ENCODE data around the gene TNFSF13.
A peak's percentile ranks its signal among the peaks of the same experiment; 100 is the strongest.

The TNFSF13 gene

GRCh38 chr17:7552621-7553051 is 5.9 kb upstream of the TNFSF13 start:
- no peak for DNase-seq

GRCh38 chr17:7553356-7553755 is 5.2 kb upstream of the TNFSF13 start:
- DNase-seq: no peak

GRCh38 chr17:7555320-7555948 is 3.1 kb upstream of the TNFSF13 start:
- DNase-seq: no peak

- no peak for DNase-seq
Observed at GRCh38 chr17:7556627-7557026, 1.9 kb upstream of the TNFSF13 start.

DNA sequence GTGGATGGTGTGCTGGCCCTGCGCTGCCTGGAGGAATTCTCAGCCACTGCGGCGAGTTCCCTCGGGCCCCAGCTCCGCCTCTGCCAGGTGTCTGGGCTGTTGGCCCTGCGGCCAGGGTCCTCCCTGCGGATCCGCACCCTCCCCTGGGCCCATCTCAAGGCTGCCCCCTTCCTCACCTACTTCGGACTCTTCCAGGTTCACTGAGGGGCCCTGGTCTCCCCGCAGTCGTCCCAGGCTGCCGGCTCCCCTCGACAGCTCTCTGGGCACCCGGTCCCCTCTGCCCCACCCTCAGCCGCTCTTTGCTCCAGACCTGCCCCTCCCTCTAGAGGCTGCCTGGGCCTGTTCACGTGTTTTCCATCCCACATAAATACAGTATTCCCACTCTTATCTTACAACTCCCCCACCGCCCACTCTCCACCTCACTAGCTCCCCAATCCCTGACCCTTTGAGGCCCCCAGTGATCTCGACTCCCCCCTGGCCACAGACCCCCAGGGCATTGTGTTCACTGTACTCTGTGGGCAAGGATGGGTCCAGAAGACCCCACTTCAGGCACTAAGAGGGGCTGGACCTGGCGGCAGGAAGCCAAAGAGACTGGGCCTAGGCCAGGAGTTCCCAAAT is 1.3 kb upstream of the TNFSF13 start:
- DNase-seq: no peak

DNA sequence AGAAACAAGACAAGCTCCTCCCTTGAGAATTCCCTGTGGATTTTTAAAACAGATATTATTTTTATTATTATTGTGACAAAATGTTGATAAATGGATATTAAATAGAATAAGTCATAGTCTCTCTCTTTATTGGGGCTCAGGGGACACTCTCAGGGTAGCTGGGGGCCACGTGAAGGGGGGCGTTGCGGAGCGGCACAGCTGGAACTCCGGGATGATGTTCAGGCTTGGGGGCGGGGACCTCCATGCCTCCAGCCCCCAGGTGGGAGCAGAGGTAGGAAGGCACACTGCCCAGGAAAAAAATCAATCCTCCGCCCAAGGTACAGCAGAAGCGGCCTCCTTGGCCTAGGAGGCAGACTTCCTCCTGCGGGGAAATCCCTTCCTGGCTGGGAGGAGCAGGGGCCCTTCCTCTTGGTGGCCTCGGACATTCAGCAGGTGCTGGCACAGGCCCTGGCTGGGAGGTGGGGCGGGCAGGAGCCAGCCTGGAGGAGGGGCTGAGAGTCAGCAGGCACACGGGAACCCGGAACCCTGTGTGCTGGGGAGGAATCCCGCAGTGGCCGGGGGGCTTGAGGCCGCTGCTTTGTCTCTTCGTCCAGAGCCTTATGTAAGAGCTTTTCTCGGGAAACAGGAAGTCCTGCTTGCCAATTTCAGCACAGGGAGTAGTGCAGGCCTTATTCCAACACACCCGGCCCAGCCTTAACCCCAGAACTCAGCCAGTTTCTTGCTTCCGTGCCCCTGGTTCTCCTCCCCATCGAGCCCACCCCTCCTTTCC is 591 bp upstream of the TNFSF13 start:
- peak; percentile 89 for DNase-seq

GRCh38 chr17:7559320-7560171 is 996 bp downstream of the TNFSF13 start:
- no peak for DNase-seq

- no peak for DNase-seq
Observed at GRCh38 chr17:7560172-7561027, 1.9 kb downstream of the TNFSF13 start.

GRCh38 chr17:7561028-7561575 is 2.6 kb downstream of the TNFSF13 start:
- peak; percentile 81 for DNase-seq

GRCh38 chr17:7561589-7562207 is 3.1 kb downstream of the TNFSF13 start, which contains the start of gene SENP3:
Gene SENP3, plus strand, starts transcription at chr17:7561919. Its CDS starts 1,158 bp downstream, at chr17:7563077.
- DNase-seq: peak; percentile 92

DNA sequence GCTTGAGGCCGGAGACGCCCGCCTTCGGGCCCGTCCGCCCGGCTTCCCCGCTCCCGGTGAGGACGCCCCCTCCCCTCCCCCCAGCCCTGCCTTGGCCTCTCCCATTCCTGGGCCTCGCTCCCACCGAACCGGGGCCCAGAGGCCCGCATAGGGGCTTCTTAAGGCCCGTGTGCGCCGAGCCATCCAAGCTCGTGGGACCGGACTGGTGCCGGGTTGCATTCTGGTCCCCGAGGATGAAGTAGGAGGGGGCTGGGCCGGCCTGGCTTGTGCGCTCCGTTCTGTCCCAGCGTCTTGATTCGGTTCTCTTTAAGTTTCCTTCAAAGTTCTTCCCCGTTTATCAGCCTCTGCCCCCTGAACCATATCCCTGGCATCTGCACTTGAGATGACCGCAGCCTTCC is 3.7 kb downstream of the TNFSF13 start:
- DNase-seq: no peak

DNA sequence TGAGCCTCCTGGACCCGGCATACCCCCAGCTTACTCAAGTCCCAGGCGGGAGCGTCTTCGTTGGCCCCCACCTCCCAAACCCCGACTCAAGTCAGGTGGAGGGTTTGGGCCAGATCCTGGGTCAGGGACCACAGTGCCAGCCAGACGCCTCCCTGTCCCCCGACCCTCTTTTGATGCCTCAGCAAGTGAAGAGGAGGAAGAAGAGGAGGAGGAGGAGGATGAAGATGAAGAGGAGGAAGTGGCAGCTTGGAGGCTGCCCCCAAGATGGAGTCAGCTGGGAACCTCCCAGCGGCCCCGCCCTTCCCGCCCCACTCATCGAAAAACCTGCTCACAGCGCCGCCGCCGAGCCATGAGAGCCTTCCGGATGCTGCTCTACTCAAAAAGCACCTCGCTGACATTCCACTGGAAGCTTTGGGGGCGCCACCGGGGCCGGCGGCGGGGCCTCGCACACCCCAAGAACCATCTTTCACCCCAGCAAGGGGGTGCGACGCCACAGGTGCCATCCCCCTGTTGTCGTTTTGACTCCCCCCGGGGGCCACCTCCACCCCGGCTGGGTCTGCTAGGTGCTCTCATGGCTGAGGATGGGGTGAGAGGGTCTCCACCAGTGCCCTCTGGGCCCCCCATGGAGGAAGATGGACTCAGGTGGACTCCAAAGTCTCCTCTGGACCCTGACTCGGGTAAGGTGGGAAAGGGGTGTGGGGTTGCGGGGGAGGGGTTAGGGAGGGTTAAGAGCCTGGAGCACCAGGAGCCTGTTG is 4.7 kb downstream of the TNFSF13 start:
- no peak for DNase-seq

GRCh38 chr17:7569571-7569970 is 11.0 kb downstream of the TNFSF13 start:
- DNase-seq: no peak

DNA sequence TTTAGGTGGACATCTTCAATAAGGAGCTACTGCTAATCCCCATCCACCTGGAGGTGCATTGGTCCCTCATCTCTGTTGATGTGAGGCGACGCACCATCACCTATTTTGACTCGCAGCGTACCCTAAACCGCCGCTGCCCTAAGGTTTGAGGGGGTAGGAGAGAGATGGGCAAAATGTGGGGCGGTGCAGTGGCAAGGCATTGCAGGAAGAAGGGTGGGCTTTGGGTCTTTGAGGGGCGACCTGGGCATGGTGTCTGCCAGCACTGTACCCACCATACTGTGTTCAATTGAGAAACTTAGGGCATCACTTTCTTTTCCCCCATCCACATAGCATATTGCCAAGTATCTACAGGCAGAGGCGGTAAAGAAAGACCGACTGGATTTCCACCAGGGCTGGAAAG is 11.8 kb downstream of the TNFSF13 start:
- DNase-seq: no peak

DNA sequence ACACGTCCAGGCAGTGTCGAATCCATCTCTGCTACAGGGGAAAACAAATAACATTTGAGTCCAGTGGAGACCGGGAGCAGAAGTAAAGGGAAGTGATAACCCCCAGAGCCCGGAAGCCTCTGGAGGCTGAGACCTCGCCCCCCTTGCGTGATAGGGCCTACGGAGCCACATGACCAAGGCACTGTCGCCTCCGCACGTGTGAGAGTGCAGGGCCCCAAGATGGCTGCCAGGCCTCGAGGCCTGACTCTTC is 13.7 kb downstream of the TNFSF13 start:
- no peak for DNase-seq

DNA sequence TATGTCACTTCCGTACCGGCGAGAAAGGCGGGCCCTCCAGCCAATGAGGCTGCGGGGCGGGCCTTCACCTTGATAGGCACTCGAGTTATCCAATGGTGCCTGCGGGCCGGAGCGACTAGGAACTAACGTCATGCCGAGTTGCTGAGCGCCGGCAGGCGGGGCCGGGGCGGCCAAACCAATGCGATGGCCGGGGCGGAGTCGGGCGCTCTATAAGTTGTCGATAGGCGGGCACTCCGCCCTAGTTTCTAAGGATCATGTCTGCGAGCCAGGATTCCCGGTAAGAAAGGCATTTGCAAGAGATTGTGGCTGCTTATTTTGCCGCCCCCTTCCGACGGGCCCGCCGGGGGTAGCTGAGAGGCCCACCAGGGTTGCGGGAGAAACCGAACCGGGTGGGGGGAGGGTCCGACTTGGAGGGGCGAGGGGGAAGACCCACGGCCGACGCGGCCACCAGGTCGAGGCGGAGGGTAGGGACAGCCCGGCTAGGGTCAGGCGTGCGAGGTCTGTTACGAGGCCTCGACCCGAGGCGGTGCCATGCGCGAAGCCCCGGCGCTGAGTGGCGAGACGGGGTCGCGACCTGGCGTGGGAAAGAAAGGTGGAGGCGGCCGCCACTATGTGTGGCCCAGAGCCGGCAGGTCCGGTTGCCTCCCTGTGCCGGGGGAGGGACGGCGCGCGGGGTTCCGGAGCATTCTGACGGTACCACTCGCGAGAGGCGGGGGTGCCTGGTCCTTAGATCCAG is 14.2 kb downstream of the TNFSF13 start:
- DNase-seq: peak; percentile 100

DNA sequence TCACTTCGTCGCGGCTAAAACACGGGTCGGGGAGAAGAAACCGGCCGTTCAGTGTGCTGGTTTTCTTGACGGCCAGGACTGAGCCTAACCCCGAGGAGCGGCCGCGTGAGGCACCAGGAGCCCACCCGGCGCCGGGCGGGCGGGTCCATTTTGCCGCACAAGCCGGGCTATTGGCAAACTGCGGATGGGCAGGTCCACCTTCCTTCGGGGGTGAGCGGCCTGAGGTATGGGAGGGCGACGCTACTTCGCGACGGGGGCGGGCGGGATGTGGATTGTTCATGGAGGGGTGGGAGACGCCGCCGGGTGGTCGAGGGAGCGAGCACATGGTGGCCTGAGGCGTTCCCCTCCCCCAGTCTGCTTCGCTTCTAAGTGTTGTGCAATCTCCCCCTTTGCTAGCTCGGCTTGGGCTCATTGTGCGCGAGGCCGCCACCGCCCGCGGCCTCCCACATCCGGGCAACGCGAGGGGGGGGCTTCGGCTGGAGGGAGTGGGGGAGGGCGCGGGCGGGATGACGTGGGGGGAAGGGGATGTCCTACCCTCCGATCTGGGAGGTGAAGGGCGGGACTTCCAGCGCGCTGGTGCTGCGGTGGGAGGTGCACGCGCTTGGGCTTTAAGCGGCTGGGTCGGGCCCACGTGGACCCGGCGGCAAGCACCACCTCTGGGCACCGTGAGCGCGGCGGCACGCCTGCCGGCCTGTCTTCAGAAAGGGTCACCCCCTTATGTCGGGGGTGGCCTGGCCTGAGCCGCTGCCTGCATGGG is 15.0 kb downstream of the TNFSF13 start:
- DNase-seq: peak; percentile 92

- DNase-seq: no peak
Observed at GRCh38 chr17:7574176-7574953, 15.8 kb downstream of the TNFSF13 start.

Data from midbrain (tissue), 1 donor.